Neural cell (in vitro differentiated cells): ENCODE results near the gene KSR2. TPM values are rescaled to one million over a fixed set of nuclear protein-coding genes. Genes with fewer than 3 reads are reported as not detected.

Experiments
- H2AFZ ChIP-seq: fragments of 200-600, 300-800 bp; sonication (generic), shearing (Covaris generic); 2 replicates; pipeline ENCODE4 v1.6.0; 2014; ENCODE audit warnings: low read depth, mild to moderate bottlenecking, antibody characterized with exemption, low read length, moderate library complexity
- H3F3A ChIP-seq: fragments of 200-600 bp; shearing (Covaris generic); 2 replicates; pipeline ENCODE4 v1.6.1; 2016; ENCODE audit warnings: mild to moderate bottlenecking, moderate library complexity, mixed read lengths, antibody characterized with exemption, low read length; ENCODE audit not compliant: insufficient read depth, poor library complexity, severe bottlenecking
- H3K27ac ChIP-seq: fragments of 200-600, 300-800 bp; sonication (generic), shearing (Covaris generic); 2 replicates; pipeline ENCODE4 v1.5.1; 2014; ENCODE audit warnings: mild to moderate bottlenecking, low read length, moderate library complexity
- H3K27me3 ChIP-seq: fragments of 300-800, 200-600 bp; sonication (generic), shearing (Covaris generic); 2 replicates; pipeline ENCODE4 v1.6.0; 2014; ENCODE audit warnings: mild to moderate bottlenecking, low read depth, low read length, moderate library complexity; ENCODE audit not compliant: insufficient read depth
- H3K36me3 ChIP-seq: fragments of 300-800, 200-600 bp; sonication (generic), shearing (Covaris generic); 2 replicates; pipeline ENCODE4 v1.5.1; 2014; ENCODE audit warnings: mild to moderate bottlenecking, antibody characterized with exemption, low read length, moderate library complexity; ENCODE audit not compliant: insufficient read depth
- H3K4me2 ChIP-seq: fragments of 300-800, 200-600 bp; sonication (generic), shearing (Covaris generic); 2 replicates; pipeline ENCODE4 v1.6.0; 2014; ENCODE audit warnings: mild to moderate bottlenecking, low read length
- H3K4me3 ChIP-seq: fragments of 300-800, 200-600 bp; sonication (generic), shearing (Covaris generic); 2 replicates; pipeline ENCODE4 v1.5.1; 2014; ENCODE audit warnings: mild to moderate bottlenecking, low read length, moderate library complexity
- H3K79me2 ChIP-seq: fragments of 200-600 bp; shearing (Covaris generic); replicated peaks from 2 replicates; pipeline ENCODE4 v1.6.0; 2014; ENCODE audit warnings: mild to moderate bottlenecking, low read length, moderate library complexity; ENCODE audit not compliant: insufficient read depth
- H3K9ac ChIP-seq: fragments of 300-800, 200-600 bp; sonication (generic), shearing (Covaris generic); 2 replicates; pipeline ENCODE4 v1.6.1; 2016; ENCODE audit warnings: mild to moderate bottlenecking, low read length, mixed read lengths
- H3K9me2 ChIP-seq: fragments of 200-600 bp; shearing (Covaris generic); 2 replicates; pipeline ENCODE4 v1.6.1; 2016; ENCODE audit warnings: mild to moderate bottlenecking, low read length, mixed read lengths; ENCODE audit not compliant: insufficient read depth
- H3K9me3 ChIP-seq: fragments of 200-600, 300-800 bp; sonication (generic), shearing (Covaris generic); 2 replicates; pipeline ENCODE4 v1.6.1; 2016; ENCODE audit warnings: mild to moderate bottlenecking, mixed run types, low read length, moderate library complexity, mixed read lengths
- H4K20me1 ChIP-seq: fragments of 200-600 bp; shearing (Covaris generic); 2 replicates; pipeline ENCODE4 v1.6.1; 2016; ENCODE audit warnings: mild to moderate bottlenecking, mixed run types; ENCODE audit not compliant: insufficient read depth
- EP300 ChIP-seq: fragments of 450-650 bp; conservative IDR thresholded peaks from 2 replicates; pipeline ENCODE4 v1.6.1; 2014; ENCODE audit warnings: antibody characterized with exemption, mild to moderate bottlenecking, moderate library complexity; ENCODE audit not compliant: poor library complexity, severe bottlenecking
- EZH2 ChIP-seq: fragments of 200-600, 300-800 bp; shearing (Covaris generic), sonication (generic); IDR thresholded peaks from 2 replicates; pipeline ENCODE4 v1.6.1; 2014; ENCODE audit warnings: antibody characterized with exemption, low read length, borderline replicate concordance, mild to moderate bottlenecking; ENCODE audit not compliant: insufficient read depth, poor library complexity, severe bottlenecking
- MXI1 ChIP-seq: fragments of 450-650 bp; conservative IDR thresholded peaks from 2 replicates; pipeline ENCODE4 v1.6.1; 2014; ENCODE audit warnings: antibody characterized with exemption, mild to moderate bottlenecking; ENCODE audit not compliant: poor library complexity, severe bottlenecking
- POLR2AphosphoS5 ChIP-seq: IDR thresholded peaks from 2 replicates; pipeline ENCODE4 v1.6.1; 2012
- RAD21 ChIP-seq: fragments of 450-650 bp; conservative IDR thresholded peaks from 2 replicates; pipeline ENCODE4 v1.6.1; 2014; ENCODE audit warnings: antibody characterized with exemption, mild to moderate bottlenecking, moderate library complexity
- REST ChIP-seq: IDR thresholded peaks from 2 replicates; pipeline ENCODE4 v1.6.1; 2012; ENCODE audit warnings: borderline replicate concordance
- SMC3 ChIP-seq: fragments of 450-650 bp; conservative IDR thresholded peaks from 2 replicates; pipeline ENCODE4 v1.6.1; 2014; ENCODE audit warnings: antibody characterized with exemption, mild to moderate bottlenecking, moderate library complexity; ENCODE audit not compliant: poor library complexity
- TAF1 ChIP-seq: IDR thresholded peaks from 2 replicates; pipeline ENCODE4 v1.6.1; 2012; ENCODE audit warnings: low read depth
- polyA plus RNA-seq: library from polyadenylated mRNA; depleted of rRNA; stranded (reverse); fragments of >200 nt; gene quantifications from 2 replicates; pipeline ENCODE4 v1.2.3, GENCODE V29; 2014
- TF ChIP-seq, protein P1 (sequence below): fragments of 450-650 bp; IDR thresholded peaks from 2 replicates; pipeline ENCODE4 v1.5.1; 2014; ENCODE audit warnings: antibody characterized with exemption, mild to moderate bottlenecking, moderate library complexity; ENCODE audit not compliant: poor library complexity, severe bottlenecking

Gene KSR2
- polyA plus RNA-seq, 1 donor from 2014 or later, result 3.0 TPM

GRCh38 chr12:117523971-117524370, 444.8 kb downstream of the KSR2 start:
- H3K4me2 ChIP-seq, result no peak overlapping the region
- no peaks in the 10 kb centered on the region for H3K79me2 ChIP-seq
- no peaks in the 10 kb centered on the region for H3K27me3 ChIP-seq
- no peak overlapping the region for H2AFZ ChIP-seq
- H3K36me3 ChIP-seq, result no peaks in the 10 kb centered on the region
- no peak overlapping the region for H3K27ac ChIP-seq
- TF ChIP-seq TAF1, result no peak
- TF ChIP-seq MXI1, result no peak
- TF ChIP-seq, protein P1, sequence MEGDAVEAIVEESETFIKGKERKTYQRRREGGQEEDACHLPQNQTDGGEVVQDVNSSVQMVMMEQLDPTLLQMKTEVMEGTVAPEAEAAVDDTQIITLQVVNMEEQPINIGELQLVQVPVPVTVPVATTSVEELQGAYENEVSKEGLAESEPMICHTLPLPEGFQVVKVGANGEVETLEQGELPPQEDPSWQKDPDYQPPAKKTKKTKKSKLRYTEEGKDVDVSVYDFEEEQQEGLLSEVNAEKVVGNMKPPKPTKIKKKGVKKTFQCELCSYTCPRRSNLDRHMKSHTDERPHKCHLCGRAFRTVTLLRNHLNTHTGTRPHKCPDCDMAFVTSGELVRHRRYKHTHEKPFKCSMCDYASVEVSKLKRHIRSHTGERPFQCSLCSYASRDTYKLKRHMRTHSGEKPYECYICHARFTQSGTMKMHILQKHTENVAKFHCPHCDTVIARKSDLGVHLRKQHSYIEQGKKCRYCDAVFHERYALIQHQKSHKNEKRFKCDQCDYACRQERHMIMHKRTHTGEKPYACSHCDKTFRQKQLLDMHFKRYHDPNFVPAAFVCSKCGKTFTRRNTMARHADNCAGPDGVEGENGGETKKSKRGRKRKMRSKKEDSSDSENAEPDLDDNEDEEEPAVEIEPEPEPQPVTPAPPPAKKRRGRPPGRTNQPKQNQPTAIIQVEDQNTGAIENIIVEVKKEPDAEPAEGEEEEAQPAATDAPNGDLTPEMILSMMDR, result no peak
- no peak for TF ChIP-seq REST
- no peak for TF ChIP-seq SMC3
- TF ChIP-seq EZH2, result no peak
- TF ChIP-seq EP300, result no peak
- H3F3A ChIP-seq, result no peaks in the 10 kb centered on the region
- no peak overlapping the region for H3K4me3 ChIP-seq
- no peaks in the 10 kb centered on the region for H3K9me3 ChIP-seq
- H4K20me1 ChIP-seq, result no peaks in the 10 kb centered on the region
- H3K9ac ChIP-seq, result no peak overlapping the region
- H3K9me2 ChIP-seq, result no peaks in the 10 kb centered on the region

DNA sequence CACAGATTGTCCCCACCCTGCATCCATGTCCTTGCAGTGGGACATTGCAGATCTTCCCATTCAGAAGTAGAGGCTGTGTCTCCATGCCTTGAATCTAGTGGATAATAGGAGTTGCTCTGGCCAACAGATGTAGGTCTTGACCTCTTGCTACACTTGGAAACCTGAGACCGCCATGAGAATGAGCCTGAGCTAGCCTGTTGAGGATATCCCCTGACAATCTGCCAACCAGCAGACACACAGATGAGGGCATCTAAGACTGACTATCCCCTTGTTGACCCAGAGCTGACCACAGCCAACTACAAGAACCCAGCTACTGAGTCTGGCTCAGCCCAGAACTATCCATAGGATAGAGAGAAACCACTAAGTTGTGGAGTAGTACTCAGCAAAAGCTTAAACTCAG, 446.2 kb downstream of the KSR2 start:
- no peak overlapping the region for H3K9ac ChIP-seq
- no peaks in the 10 kb centered on the region for H3K36me3 ChIP-seq
- TF ChIP-seq MXI1 (no peak), EP300 (no peak), EZH2 (no peak), REST (no peak), RAD21 (no peak), TAF1 (no peak), POLR2AphosphoS5 (no peak), SMC3 (no peak)
- TF ChIP-seq, protein P1, result no peak
- H3K4me3 ChIP-seq, result no peak overlapping the region
- H3K27ac ChIP-seq, result no peak overlapping the region
- H3K79me2 ChIP-seq, result no peaks in the 10 kb centered on the region
- H4K20me1 ChIP-seq, result no peaks in the 10 kb centered on the region
- no peaks in the 10 kb centered on the region for H3F3A ChIP-seq
- no peaks in the 10 kb centered on the region for H3K9me3 ChIP-seq
- no peaks in the 10 kb centered on the region for H3K27me3 ChIP-seq
- no peak overlapping the region for H2AFZ ChIP-seq
- no peak overlapping the region for H3K4me2 ChIP-seq
- H3K9me2 ChIP-seq, result no peaks in the 10 kb centered on the region
